OCI-LY1 (cell line): ENCODE results near the gene MAPK11.

Experiments used
- H2AFZ ChIP-seq: fragments of 200-600 bp; sonication (generic), shearing (Covaris generic); 2 replicates; pipeline ENCODE4 v1.6.0; 2014; ENCODE audit warnings: antibody characterized with exemption, mild to moderate bottlenecking, low read length
- H3F3A ChIP-seq: fragments of 200-600 bp; sonication (generic), shearing (Covaris generic); 2 replicates; pipeline ENCODE4 v1.6.0; 2014; ENCODE audit warnings: mild to moderate bottlenecking, antibody characterized with exemption, low read length, moderate library complexity; ENCODE audit not compliant: insufficient read depth
- H3K27ac ChIP-seq: fragments of 200-600 bp; sonication (generic); 2 replicates; pipeline ENCODE4 v1.5.1; 2014; ENCODE audit warnings: low read length, mixed run types, mild to moderate bottlenecking, low read depth; ENCODE audit not compliant: poor library complexity, severe bottlenecking
- H3K27me3 ChIP-seq: fragments of 200-600 bp; sonication (generic); 2 replicates; pipeline ENCODE4 v1.6.0; 2014; ENCODE audit warnings: antibody characterized with exemption, mild to moderate bottlenecking, low read length, moderate library complexity; ENCODE audit not compliant: insufficient read depth
- H3K36me3 ChIP-seq: fragments of 200-600 bp; sonication (generic); 2 replicates; pipeline ENCODE4 v1.6.1; 2014; ENCODE audit warnings: mild to moderate bottlenecking, antibody characterized with exemption, low read length, moderate library complexity, mixed read lengths; ENCODE audit not compliant: insufficient read depth
- H3K4me1 ChIP-seq: fragments of 200-600 bp; sonication (generic); 2 replicates; pipeline ENCODE4 v1.5.1; 2014; ENCODE audit warnings: mild to moderate bottlenecking, low read length, moderate library complexity; ENCODE audit not compliant: insufficient read depth, severe bottlenecking
- H3K4me2 ChIP-seq: fragments of 200-600 bp; sonication (generic), shearing (Covaris generic); 2 replicates; pipeline ENCODE4 v1.6.1; 2014; ENCODE audit warnings: low read length
- H3K4me3 ChIP-seq: fragments of 200-600 bp; sonication (generic); 2 replicates; pipeline ENCODE4 v1.5.1; 2014; ENCODE audit warnings: low read length, low read depth, mild to moderate bottlenecking, mixed read lengths; ENCODE audit not compliant: poor library complexity, severe bottlenecking
- H3K79me2 ChIP-seq: fragments of 200-600 bp; shearing (Covaris generic); 2 replicates; pipeline ENCODE4 v1.6.1; 2016; ENCODE audit warnings: mixed run types, low read length, mixed read lengths; ENCODE audit not compliant: insufficient read depth
- H3K9ac ChIP-seq: fragments of 200-600 bp; sonication (generic), shearing (Covaris generic); 2 replicates; pipeline ENCODE4 v1.6.1; 2014; ENCODE audit warnings: mild to moderate bottlenecking, low read length, mixed read lengths
- H3K9me2 ChIP-seq: fragments of 200-600 bp; sonication (generic), shearing (Covaris generic); 2 replicates; pipeline ENCODE4 v1.6.1; 2014; ENCODE audit warnings: low read depth, mild to moderate bottlenecking, low read length, mixed read lengths
- H3K9me3 ChIP-seq: fragments of 200-600 bp; shearing (Covaris generic); 2 replicates; pipeline ENCODE4 v1.6.1; 2014; ENCODE audit warnings: low read length, mixed read lengths
- H4K20me1 ChIP-seq: fragments of 200-600 bp; sonication (generic), shearing (Covaris generic); 2 replicates; pipeline ENCODE4 v1.6.0; 2016; ENCODE audit warnings: mild to moderate bottlenecking, low read length; ENCODE audit not compliant: insufficient read depth
- EZH2 ChIP-seq: fragments of 200-600 bp; sonication (generic), shearing (Covaris generic); IDR thresholded peaks from 2 replicates; pipeline ENCODE4 v1.8.0; 2017; ENCODE audit warnings: borderline replicate concordance, mixed run types, mild to moderate bottlenecking, antibody characterized with exemption, low read length, moderate library complexity, mixed read lengths
- TF ChIP-seq, protein P1 (sequence below): fragments of 200-600 bp; sonication (generic), shearing (Covaris generic); IDR thresholded peaks from 2 replicates; pipeline ENCODE4 v1.5.1; 2017; ENCODE audit warnings: mild to moderate bottlenecking, antibody characterized with exemption, low read length, moderate library complexity, mixed read lengths

Gene MAPK11

DNA sequence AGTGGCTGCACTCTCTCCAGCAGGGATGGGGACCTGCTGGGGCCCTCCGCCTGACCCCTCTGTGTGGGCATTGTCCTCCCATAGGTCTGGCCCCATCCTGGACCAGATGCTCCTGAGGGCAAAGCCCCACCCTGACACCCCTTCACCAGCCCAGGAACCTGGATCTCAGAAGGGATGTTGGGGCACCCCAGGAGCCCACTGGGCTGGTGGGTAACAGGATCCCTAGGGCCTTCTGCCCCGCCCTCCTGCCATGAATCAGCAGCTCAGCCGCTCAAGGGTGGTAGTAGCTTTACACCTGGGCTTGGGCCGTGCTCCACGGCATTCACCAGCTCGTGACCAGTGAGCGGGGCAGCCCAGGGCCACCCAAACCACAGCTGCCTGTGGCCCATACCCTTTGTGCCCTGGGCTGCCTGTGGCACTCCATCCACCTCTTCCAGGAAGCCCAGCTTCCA is 7.7 kb downstream of the MAPK11 start:
- peak overlapping the region; percentile 70; the same call in 1 of the 2 replicates for H3K9ac ChIP-seq
- H3K4me1 ChIP-seq: peaks cover 24% of the 10 kb centered on the region
- H3K27me3 ChIP-seq: no peaks in the 10 kb centered on the region
- no peaks in the 10 kb centered on the region for H4K20me1 ChIP-seq
- H3F3A ChIP-seq: no peaks in the 10 kb centered on the region
- no peaks in the 10 kb centered on the region for H3K9me2 ChIP-seq
- peak overlapping the region; percentile 88 for H3K4me3 ChIP-seq
- peak overlapping the region; percentile 65 for H3K4me2 ChIP-seq
- H3K9me3 ChIP-seq: no peaks in the 10 kb centered on the region
- H2AFZ ChIP-seq: no peak overlapping the region
- H3K36me3 ChIP-seq: peaks cover 15% of the 10 kb centered on the region
- H3K27ac ChIP-seq: peak overlapping the region; percentile 34
- H3K79me2 ChIP-seq: peaks cover 4% of the 10 kb centered on the region; the same call in 1 of the 2 replicates
- TF ChIP-seq, protein P1, sequence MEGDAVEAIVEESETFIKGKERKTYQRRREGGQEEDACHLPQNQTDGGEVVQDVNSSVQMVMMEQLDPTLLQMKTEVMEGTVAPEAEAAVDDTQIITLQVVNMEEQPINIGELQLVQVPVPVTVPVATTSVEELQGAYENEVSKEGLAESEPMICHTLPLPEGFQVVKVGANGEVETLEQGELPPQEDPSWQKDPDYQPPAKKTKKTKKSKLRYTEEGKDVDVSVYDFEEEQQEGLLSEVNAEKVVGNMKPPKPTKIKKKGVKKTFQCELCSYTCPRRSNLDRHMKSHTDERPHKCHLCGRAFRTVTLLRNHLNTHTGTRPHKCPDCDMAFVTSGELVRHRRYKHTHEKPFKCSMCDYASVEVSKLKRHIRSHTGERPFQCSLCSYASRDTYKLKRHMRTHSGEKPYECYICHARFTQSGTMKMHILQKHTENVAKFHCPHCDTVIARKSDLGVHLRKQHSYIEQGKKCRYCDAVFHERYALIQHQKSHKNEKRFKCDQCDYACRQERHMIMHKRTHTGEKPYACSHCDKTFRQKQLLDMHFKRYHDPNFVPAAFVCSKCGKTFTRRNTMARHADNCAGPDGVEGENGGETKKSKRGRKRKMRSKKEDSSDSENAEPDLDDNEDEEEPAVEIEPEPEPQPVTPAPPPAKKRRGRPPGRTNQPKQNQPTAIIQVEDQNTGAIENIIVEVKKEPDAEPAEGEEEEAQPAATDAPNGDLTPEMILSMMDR: no peak
- no peak for TF ChIP-seq EZH2

DNA sequence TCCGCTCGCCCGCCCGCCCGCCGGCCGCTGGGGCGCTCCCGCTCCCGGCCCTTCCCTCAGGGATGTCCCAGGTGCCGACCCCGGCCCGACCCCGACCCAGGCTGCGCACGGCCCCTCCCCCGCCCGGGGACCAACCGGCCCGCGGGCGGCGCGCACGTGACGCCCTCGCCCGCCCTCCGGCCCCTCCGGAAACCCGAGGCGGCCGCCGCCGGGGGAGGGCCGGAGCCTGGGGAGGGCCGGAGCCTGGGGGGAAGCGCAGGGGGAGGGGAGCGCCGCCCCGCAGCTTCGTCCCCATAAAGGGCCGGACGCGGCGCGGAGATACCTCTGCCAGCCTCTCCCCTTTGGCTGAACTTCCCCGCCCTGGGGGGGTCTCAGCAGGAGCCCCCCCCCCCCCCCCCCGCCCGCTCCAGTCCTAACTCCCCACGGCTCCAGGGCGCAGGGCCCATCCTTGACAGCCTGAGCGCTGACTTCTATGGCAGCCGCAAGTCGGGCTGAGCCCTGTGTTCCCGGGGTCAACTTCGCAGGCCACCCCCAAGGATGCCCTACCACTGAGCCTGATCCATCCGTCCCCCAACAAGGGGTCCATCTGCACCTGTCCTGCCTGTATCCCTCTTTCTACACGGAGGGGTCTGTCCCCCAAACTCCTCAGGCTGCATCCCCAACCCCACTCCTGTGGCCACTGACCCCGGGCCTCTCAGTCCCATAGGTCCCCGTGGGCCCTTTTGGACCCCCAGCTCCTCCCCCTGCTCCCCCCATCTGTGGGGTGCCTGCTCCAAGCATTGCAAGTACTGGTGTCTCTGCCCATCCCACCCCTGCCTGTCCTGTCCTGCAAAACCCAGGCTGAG is 8.3 kb downstream of the MAPK11 start, which contains the start of gene MAPK12:
TSS of gene MAPK12 (minus strand) at position 69 of the 845 bp plus-strand sequence. CDS start 174 bp downstream, outside the sequence.
- peaks cover 24% of the 10 kb centered on the region for H3K4me1 ChIP-seq

DNA sequence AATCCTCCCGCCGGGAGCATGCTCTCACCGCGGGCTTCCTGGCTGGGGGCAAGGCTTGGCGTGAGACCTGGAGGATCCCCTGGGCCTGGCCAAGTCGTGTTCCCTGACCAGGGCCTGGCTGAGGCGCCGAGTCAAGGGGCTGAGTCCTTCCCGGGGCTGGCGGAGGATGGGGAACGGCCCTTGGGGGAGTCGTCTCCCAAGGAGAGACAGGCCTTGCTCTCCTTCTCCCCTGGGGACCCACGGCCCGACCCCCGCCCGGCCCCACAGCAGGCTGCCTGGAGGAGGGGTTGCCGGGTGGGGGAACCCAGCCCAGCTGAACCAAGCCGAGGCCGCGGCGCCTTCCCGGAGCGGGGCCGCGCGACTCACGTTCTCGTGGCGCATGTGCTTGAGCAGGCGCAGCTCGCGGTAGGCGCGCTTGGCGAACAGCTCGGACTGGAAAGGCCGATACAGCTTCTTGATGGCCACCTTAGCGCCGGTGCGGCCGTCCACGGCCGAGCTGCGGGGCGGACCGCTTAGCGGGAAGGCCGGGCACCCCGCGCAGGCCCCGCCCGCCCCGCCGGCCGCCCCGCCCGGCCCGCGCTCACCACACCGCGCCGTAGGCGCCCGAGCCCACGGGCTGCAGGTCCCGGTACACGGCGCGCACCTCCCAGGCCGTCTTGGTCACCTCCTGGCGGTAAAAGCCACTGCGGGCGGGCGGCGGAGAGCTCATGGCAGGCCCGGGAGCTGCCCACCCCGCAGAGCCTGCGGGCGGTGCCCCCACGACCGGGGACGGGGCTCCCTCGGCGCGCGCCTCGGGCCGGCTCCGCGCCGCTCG is 9.2 kb downstream of the MAPK11 start:
- Histone ChIP-seq H4K20me1 (no peaks in the 10 kb centered on the region), H3K4me1 (peaks cover 24% of the 10 kb centered on the region), H3K4me3 (peak overlapping the region; percentile 88), H3K4me2 (peak overlapping the region; percentile 92), H3F3A (no peaks in the 10 kb centered on the region), H3K79me2 (peaks cover 4% of the 10 kb centered on the region; the same call in 1 of the 2 replicates), H2AFZ (no peak overlapping the region), H3K9me3 (no peaks in the 10 kb centered on the region), H3K36me3 (peaks cover 29% of the 10 kb centered on the region), H3K9ac (peak overlapping the region; percentile 84), H3K9me2 (no peaks in the 10 kb centered on the region), H3K27ac (peak overlapping the region; percentile 47), H3K27me3 (no peaks in the 10 kb centered on the region)
- no peak for TF ChIP-seq EZH2
- TF ChIP-seq, protein P1: no peak

More for the DNA sequence above, 8.3 kb downstream of the MAPK11 start, which contains the start of gene MAPK12:
- H4K20me1 ChIP-seq: no peaks in the 10 kb centered on the region
- H3K36me3 ChIP-seq: peaks cover 22% of the 10 kb centered on the region
- H2AFZ ChIP-seq: no peak within 1 kb of the TSS
- H3K79me2 ChIP-seq: peaks cover 4% of the 10 kb centered on the region; the same call in 1 of the 2 replicates
- H3K9me2 ChIP-seq: no peaks in the 10 kb centered on the region
- TF ChIP-seq, protein P1: no peak
- TF ChIP-seq EZH2: no peak
- H3K4me3 ChIP-seq: peak within 1 kb of the TSS; percentile 88
- H3K9me3 ChIP-seq: no peaks in the 10 kb centered on the region
- peak within 1 kb of the TSS; percentile 84 for H3K9ac ChIP-seq
- no peaks in the 10 kb centered on the region for H3F3A ChIP-seq
- no peaks in the 10 kb centered on the region for H3K27me3 ChIP-seq
- H3K27ac ChIP-seq: peak within 1 kb of the TSS; percentile 47
- peak within 1 kb of the TSS; percentile 92 for H3K4me2 ChIP-seq
